ENCODE measurements around the gene ZNF140.

DNA sequence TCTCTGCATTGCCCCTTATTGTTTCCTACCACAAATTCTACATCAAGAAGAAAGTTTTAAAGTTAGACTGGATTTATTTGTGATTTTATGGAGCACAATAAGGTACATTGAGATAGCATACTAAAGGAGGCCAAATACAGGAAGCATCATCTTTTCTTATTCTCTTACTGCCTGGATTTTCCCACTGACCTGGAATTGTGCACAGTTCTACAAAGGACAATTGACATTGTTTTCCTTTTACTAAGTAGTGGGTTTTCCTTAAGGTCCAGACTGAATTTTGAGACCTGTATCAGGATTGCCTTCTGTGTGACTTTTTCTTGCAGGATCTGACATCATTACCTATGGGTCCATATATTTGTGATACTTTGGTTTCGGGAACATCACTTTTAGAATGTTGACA, 18.8 kb upstream of the ZNF140 start:
- no peak for TF ChIP-seq CTCF (IDR thresholded peaks at IDR 0.05)
- TF ChIP-seq POLR2A (IDR thresholded peaks at IDR 0.05): no peak
